Stromal cell of bone marrow (primary cell): Measurements from ENCODE around the gene C15orf62.

Source experiments
- DNase-seq: peaks from one replicate; pipeline ENCODE4 v3.0.0-alpha.2; 2012; ENCODE audit warnings: low read depth

Gene C15orf62

GRCh38 chr15:40769274-40770146, at the start of gene C15orf62:
Gene C15orf62, plus strand, starts transcription at chr15:40769980. Its CDS starts 516 bp downstream, at chr15:40770496.
- DNase-seq: no peak

- no peak for DNase-seq
Observed at GRCh38 chr15:40721701-40722100, 48.1 kb upstream of the C15orf62 start.

- DNase-seq: no peak
Observed at GRCh38 chr15:40722354-40722753, 47.4 kb upstream of the C15orf62 start.

GRCh38 chr15:40722934-40723333, 46.8 kb upstream of the C15orf62 start:
- no peak for DNase-seq

GRCh38 chr15:40723919-40724318, 45.9 kb upstream of the C15orf62 start:
- DNase-seq: no peak

- DNase-seq: peak; percentile 18
Observed at GRCh38 chr15:40731034-40731433, 38.7 kb upstream of the C15orf62 start.

GRCh38 chr15:40736575-40736974, 33.2 kb upstream of the C15orf62 start:
- no peak for DNase-seq

GRCh38 chr15:40737048-40737447, 32.7 kb upstream of the C15orf62 start:
- DNase-seq: no peak

- DNase-seq: no peak
Observed at GRCh38 chr15:40739047-40739446, 30.7 kb upstream of the C15orf62 start.

GRCh38 chr15:40739854-40740253, 29.9 kb upstream of the C15orf62 start:
- no peak for DNase-seq

- no peak for DNase-seq
Observed at GRCh38 chr15:40743485-40743901, 26.3 kb upstream of the C15orf62 start.

GRCh38 chr15:40743921-40744814, 25.6 kb upstream of the C15orf62 start:
- DNase-seq: peak; percentile 61

- no peak for DNase-seq
Observed at GRCh38 chr15:40744815-40745152, 25.0 kb upstream of the C15orf62 start.

- no peak for DNase-seq
Observed at GRCh38 chr15:40746916-40747418, 22.8 kb upstream of the C15orf62 start.

- no peak for DNase-seq
Observed at GRCh38 chr15:40747685-40748631, 21.8 kb upstream of the C15orf62 start.

- no peak for DNase-seq
Observed at GRCh38 chr15:40749151-40749630, 20.6 kb upstream of the C15orf62 start.

GRCh38 chr15:40750885-40751284, 18.9 kb upstream of the C15orf62 start:
- no peak for DNase-seq

- no peak for DNase-seq
Observed at GRCh38 chr15:40751745-40752144, 18.0 kb upstream of the C15orf62 start.

- no peak for DNase-seq
Observed at GRCh38 chr15:40754574-40754882, 15.3 kb upstream of the C15orf62 start.

- DNase-seq: peak; percentile 81
Observed at GRCh38 chr15:40754883-40755811, 14.6 kb upstream of the C15orf62 start, which contains the start of gene RMDN3. Gene RMDN3, minus strand, starts transcription at chr15:40755254. Its CDS starts 471 bp downstream, at chr15:40754783.
